ENCODE data around the gene TRNP1.
A peak's percentile ranks its signal among the peaks of the same experiment; 100 is the strongest.
"Not testable (repeated sequence)": the region's sequence is repeated elsewhere in the genome, so short reads cannot be mapped to it uniquely, and the experiment has no call there.

Gene TRNP1, protein sequence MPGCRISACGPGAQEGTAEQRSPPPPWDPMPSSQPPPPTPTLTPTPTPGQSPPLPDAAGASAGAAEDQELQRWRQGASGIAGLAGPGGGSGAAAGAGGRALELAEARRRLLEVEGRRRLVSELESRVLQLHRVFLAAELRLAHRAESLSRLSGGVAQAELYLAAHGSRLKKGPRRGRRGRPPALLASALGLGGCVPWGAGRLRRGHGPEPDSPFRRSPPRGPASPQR

DNA sequence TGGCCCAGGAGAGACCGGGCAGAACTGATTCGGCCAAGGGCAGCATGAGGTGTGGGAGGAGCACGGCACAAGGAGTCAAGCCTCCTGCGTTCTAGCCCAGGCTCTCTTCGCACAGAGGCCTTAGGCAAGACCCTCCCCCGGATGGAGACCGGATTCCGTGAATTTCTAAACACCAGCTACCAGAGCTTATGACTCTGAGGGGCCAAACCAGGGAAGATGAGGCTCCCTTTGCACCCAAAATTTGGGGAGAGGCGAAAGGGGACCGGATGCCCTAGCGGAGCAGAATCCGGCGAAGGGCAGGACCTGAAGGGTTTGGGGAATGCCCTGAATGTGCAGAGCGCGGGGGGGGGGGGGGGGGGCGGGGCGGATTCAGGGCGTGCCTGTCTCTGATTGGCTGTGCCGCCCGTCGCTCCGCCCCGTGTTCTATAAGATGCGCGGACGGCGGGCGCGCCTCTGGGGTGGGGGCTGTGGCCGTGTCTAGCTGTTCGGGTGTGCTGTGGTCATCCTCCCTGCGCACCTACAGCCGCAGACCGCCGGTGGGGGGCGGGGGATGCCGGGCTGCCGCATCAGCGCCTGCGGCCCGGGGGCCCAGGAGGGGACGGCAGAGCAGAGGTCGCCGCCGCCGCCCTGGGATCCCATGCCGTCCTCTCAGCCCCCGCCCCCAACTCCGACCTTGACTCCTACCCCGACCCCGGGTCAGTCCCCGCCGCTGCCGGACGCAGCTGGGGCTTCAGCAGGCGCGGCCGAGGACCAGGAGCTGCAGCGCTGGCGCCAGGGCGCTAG lies at the start of gene TRNP1:
TSS of gene TRNP1 (plus strand) at position 456 of the 783 bp plus-strand sequence. CDS start at position 551, 95 bp downstream.
- DNase-seq (ENCODE audit: low spot score) = peak; percentile 89

DNA sequence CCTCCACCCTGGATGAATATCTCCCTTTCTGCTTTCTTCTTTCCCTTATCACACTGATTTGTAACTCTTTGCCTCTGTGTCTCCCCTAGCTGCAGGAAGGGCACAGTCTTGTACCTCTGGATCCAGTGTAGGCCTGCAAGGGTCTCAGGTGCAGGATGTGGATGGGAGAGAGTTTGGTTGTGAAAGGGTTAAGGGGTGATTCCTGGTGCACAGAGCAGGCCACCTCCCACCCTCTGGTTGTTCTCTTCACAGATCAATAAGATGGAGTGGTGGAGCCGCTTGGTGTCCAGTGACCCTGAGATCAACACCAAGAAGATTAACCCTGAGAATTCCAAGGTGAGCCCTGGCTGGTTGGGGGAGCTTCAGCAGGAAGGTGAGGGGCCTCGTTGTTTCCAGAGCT lies 48.4 kb upstream of the TRNP1 start:
- DNase-seq (ENCODE audit: low spot score) = no peak

DNA sequence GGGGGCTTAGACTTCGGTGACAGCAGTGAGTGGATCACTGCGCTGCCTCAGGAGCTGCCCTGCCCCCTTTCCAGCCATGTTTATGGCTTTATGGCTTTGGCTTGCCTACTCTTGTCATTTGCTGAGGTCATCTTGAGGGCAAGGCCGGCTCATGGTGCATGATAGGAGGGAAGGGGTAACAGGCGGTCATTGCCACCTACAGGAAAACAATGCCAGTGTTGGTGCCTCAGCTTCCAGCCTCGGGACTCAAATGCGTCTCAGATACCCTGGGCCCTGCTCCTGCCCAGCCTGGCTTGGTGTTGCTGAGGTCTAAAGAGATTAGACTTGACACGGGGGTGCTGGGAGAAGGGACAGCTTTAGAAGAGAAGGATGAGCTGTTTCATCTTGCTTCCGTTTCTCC lies 47.8 kb upstream of the TRNP1 start:
- DNase-seq (ENCODE audit: low spot score) = no peak

DNA sequence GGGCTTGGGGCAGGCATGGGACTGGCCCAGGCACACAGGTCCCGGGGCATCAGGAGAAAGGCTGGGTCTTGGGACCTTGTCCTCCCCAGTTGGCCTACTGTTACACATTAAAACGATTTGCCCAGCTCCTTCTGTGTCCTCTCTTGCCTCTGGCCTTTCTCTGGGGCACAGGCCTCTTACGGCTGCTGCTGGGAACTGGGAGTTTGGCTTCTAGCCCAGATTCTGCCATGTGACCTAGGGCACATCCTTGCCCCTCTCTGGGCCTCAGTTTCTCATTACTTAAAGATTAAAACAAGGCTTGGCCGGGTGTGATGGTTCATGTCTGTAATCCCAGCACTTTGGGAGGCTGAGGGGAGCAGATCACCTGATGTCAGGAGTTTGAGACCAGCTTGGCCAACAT lies 47.2 kb upstream of the TRNP1 start:
- DNase-seq (ENCODE audit: low spot score) = no peak

DNA sequence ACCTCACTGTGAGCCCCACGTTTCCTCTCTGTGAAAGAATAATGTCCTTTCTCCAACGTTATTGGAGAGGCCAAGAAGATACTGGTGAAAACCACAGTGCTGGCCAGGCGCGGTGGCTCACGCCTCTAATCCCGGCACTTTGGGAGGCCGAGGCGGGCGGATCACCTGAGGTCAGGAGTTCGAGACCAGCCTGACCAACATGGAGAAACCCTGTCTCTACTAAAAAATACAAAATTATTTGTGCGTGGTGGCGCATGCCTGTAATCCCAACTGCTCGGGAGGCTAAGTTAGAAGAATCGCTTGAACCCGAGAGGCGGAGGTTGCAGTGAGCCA lies 44.8 kb upstream of the TRNP1 start:
- not testable (repeated sequence) for DNase-seq (ENCODE audit: low spot score)

DNA sequence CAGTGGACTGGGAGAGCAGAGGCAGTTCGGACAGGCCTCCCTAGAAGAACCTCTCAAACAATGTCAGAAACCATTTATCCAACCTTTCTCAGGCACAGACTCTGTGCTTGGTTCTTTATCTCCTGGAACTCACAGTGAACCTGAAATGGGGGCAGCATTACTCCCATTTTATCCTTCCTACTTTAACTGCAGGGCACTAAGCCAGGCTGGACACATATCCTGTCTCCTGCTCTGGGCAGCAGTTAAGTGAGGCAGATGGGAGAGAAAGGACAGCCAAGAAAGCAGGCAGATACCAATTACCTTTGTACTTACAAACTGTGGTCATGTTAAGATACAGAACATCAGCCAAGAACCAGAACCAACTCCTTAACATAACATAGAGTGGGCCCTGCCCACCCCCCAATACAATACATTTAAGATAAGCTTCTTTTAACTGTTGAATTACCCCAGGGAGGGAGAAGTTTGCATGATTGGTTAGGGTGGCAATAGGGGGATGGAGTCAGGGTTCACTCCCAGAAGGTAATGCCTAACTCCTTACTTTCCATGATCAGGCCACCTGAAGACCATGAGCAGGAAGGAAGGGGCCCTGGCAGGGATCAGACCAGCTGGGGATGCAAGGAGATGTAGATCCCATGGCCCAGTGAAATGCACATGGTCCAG lies 44.1 kb upstream of the TRNP1 start:
- DNase-seq (ENCODE audit: low spot score) = no peak

DNA sequence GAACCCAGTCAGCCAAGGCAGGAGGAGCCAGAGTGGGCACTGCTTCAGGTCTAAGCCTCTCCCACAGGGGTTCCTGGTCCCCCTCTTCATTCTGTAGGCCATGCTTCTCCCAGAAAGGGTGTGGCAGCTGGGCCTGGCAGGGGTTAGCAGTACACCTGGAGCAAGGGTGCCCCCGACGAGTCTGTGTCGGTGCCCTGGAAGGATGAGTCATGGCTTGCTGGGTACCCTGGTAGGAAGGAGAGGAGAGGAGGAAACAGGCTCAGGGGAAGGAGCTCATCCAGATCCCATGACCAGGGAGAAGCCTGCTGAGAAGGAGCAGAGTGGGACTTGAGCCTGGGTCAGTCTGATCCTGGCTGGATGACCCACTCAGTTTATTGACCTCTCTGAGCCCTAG lies 43.6 kb upstream of the TRNP1 start:
- DNase-seq (ENCODE audit: low spot score) = no peak

DNA sequence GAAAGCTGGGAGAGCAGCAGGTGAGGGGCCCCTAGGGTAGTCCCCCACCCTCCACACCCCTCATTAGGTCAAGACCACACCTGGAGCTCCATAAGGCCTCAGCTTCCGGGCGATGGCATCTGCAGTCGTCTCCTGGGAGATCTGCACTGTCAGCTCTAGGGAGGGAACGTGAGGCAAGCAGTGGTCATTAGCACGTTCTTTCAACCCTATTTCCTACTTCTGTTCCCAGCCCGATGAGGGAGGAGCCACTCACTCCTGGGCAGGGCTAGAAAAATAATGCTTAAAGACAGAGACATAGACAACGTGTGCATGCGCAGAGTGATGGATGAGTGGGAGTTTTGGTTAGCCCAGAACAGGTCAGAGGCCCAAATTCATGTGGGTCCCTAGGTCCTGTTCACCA lies 42.9 kb upstream of the TRNP1 start:
- no peak for DNase-seq (ENCODE audit: low spot score)

DNA sequence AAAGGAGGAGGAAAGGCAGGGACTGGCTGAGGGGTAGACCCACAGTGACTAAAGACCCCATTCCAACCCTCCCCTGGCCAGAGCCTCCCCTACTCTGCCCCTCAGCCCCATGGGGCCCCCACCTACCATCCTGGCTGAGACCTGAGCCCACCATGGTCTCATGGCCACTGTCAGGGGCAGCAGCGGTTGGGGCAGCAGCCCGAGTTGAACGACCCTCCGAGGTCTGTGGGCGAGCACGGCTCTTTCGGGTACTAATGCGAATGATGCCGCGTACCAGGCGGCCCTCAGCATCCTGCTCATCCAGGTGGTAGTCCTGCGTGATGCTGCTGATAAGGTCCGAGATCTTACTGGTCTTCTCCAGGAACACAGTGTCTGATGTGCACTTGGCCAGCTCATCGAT lies 42.3 kb upstream of the TRNP1 start:
- no peak for DNase-seq (ENCODE audit: low spot score)

DNA sequence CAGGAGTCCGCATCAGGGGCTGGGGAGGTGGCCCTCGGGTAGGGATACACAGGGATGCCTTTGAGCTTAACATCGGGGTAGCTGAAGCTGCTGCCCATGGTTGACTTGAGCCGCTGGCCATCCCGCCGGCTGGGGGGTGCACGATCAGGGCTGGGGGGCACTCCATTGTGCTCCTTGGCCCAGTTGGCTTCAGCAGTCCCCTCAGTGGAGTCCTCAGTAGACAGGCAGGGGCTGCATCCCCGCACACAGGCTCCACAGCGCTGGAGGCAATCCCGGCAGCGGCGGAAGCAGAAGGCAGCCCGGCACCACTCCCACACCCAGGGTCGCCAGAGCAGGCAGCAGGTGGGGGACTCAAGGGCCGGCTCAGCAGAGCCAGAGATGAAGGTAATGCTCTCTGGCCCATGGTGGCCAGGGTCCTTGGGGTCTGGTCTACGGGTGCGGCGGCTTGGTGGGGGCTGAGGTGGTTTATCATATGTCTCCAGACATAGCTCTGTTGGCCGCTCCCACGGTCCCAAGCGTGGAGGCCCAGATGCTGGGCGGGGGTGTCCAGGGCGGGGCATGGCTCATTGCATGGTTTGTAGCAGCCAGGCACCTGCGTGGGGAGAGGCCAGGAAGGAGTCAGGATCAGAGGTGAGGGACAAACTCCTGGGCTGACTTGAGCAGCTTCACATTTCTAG lies 41.5 kb upstream of the TRNP1 start:
- no peak for DNase-seq (ENCODE audit: low spot score)

DNA sequence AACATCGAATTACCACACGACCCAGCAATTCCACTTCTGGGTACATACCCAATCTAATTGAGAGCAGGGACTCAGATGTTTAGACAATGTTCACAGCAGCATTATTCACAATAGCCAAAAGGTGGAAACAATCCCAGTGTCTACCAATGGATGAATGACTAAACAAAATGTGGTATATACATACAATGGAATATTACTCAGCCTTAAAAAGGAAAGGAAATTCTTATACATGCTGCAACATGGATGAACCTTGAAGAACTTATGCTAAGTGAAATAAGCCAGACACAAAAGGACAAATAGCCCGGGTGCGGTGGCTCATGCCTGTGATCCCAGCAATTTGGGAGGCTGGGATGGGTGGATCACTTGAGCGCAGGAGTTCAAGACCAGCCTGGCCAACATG lies 40.1 kb upstream of the TRNP1 start:
- DNase-seq (ENCODE audit: low spot score) = no peak

DNA sequence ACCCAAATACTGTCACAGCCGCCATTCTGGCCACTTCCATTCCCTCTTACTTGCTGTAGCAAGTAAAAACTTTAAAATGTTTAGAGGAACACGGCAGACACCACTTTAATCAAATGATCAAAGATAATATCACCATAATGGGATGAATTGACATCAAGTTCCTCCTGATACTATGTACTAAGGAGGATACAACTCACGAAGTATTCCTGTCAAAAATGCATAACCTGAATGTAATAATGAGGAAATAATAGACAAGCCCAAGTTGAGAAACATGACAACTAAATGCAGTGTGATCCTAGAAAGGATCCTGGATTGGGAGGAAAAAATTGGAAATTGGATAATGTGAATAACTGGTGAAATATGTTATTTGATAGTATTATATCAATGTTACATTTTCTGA lies 37.2 kb upstream of the TRNP1 start:
- DNase-seq (ENCODE audit: low spot score) = no peak

DNA sequence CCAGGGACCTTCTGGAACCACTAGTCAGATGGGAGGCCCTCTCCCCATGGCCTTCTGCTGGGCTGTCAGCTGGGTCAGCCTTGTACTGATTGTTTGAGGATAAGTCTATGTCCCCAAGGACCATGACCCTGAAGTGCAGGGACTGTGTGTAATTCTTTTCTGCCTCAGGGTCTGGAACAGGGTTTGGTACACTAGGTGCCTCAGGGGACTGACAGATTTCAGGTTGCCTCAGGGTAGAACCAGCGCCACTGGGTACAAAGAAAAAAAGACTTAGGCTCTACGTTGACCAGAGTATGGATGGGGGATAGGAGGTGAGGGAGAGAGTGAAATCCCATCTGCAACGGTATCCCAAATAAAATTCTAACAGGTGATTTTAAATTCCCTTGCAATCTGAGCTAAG lies 36.2 kb upstream of the TRNP1 start:
- no peak for DNase-seq (ENCODE audit: low spot score)

DNA sequence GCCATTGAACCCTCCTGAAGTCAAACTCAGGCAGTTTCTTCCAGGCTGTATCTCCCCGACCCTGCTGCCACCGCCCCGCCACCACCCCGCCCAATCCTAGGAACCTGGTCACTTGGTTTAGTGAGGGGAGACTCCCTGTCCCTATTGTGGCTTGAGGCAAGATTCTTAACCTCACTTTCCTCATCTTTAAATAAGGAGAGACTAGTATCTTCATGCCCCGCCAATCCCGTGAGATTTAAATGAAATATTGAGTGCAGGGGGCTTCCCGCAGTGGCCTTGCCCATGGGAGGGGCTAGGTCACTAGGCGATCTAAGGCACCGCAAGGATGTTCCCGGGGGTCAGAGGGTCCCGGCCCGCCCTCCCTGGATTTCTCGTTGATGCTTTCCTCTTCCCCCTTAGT lies 34.2 kb upstream of the TRNP1 start:
- no peak for DNase-seq (ENCODE audit: low spot score)

DNA sequence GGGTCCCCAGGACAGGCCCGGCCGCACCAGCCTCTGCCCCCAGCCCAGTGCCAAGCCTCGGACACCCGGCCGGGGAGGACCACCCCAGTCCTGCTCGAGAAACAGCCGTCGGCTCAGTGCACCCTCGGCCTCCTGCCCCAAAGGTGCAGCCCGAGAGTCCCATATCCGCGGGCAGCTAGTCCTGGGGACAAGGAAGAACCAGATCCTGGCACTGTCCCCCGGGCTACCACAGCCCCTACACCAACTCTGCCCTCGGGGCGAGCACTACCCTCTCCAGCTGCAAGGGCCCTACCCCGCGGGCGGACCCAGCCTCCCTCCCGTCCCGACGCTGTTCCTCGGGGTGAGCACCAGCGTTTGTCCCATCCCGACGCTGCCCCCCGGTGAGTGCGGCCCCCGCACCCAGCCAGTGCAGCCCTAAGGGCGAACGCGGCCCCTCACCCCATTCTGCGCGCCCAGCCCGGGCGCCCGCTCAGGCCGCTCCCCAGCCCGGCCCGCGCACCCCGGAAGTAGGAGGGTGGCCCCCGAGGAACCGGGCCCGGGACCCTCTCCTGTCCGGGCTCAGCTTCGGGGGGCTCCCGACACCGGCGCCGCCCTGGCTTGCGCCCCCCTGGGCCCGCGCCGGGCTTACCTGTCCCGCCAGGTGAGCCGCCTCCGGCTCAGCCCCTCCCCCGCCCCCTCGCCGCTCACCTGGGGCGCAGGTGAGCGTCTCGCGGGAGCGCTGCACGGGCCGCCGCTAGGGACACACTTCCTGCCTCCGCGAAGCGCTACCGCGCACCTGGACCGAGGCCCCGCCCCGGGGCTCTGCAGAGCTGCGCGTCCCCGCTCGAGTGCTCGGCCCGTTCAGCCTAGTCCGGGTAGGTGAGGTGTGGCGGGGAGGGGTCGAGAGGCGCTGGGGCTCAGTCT lies 33.5 kb upstream of the TRNP1 start, which contains the start of gene KDF1:
TSS of gene KDF1 (minus strand) at position 747 of the 903 bp plus-strand sequence. CDS start 8,088 bp downstream, outside the sequence.
- no peak for DNase-seq (ENCODE audit: low spot score)

DNA sequence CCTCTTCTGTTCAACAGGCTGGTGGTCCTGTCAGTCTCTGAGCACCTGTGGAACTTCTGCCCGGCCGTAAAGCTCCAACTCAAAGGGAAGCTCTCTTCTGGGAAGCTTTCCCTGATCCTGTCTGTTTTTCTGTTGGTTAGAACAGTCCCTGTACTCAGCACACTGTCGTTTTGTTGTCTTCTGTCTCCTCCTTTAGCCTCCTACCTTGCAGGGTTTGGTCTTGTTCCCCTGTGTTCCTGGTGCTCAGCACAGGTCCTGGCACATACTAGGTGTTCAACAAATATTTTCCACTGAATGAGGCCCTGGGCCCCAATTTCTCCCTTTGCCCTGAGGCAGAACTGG lies 32.9 kb upstream of the TRNP1 start:
- no peak for DNase-seq (ENCODE audit: low spot score)

DNA sequence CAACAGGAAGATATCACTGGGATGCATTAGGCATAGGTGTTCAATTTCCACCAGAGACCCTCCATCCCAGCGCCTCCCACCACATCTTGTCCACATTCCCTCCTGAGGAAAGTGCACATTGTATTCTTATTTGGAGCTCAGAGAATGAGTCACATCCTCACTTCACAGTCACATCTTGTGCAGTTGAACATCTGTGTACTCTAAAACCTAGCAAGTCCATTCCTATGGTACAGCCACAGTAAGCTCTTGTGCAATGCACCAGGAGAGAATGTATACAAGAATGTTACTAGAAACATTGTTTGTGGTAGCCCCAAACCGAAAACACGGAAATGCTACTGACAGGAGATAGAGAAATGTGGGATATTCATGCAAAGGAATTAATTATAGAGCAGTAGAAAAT lies 31.7 kb upstream of the TRNP1 start:
- DNase-seq (ENCODE audit: low spot score) = no peak

DNA sequence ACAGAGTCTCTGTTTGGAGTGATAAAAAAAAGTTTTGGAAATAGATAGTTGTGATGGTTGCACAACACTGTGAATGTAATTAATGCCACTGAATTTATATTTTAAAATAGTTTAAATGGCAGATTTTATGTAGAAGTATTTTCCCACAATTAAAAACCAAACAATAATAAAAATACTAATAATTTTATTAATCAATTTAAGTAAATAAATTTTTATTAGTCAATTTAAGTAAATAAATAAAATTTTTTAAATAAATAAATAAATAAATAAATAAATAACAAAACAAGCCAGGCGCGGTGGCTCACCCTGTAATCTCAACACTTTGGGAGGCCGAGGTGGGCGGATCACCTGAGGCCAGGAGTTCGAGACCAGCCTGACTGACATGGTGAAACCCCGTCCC lies 28.3 kb upstream of the TRNP1 start:
- no peak for DNase-seq (ENCODE audit: low spot score)

DNA sequence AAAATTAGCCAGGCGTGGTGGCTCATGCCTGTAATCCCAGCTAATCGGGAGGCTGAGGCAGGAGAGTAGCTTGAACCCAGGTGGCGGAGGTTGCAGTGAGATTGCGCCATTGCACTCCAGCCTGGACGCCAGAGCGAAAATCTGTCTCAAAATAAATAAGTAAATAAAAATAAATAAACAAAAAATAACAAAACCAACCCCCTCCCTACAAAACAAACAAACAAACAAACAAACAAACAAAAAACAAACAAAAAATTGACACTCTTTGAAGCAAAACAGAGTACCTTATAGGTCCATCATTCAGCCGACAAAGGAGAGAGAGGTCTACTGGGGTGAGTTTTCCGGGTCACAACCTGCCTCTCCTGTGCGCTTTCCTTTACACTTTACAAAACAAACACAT lies 27.9 kb upstream of the TRNP1 start:
- DNase-seq (ENCODE audit: low spot score) = no peak

DNA sequence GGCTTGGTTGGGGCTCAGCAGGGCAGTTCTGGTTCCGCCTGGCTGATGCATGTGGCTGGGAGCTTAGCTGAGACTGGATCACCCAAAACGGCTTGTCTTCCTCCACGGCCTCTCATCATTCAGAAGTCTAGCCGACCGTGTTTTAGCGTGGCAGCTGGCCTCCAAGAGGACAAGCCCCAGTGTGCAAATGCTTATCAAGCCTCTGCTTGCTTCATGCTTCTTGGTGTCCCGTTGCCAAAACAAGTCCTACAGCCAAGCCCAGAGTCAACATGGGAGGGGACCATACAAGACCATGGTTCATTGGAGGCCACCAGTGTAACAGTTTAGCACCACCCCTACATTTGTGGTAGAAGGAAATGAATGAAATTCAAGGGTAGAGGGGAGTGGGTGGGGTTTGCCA lies 22.7 kb upstream of the TRNP1 start:
- DNase-seq (ENCODE audit: low spot score) = no peak

DNA sequence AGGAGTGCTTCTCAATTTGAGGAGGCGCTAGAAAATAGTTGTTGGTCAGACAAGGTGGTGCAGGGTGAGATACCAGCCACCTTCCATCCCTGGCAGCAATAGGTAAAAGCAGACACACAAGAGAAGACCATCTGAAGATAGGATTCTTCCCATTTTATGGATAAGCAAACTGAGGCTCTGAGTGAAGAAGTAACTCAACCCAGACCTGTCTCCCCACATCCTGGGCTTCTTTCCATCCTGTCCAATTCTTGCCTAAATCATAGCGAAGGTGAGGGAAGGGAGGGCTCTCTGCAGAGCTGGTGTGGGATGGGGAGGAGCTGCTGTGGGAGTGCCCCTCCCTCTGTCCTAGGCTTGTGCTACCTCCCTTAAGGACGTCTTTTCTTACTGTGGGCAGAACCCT lies 21.9 kb upstream of the TRNP1 start:
- no peak for DNase-seq (ENCODE audit: low spot score)

DNA sequence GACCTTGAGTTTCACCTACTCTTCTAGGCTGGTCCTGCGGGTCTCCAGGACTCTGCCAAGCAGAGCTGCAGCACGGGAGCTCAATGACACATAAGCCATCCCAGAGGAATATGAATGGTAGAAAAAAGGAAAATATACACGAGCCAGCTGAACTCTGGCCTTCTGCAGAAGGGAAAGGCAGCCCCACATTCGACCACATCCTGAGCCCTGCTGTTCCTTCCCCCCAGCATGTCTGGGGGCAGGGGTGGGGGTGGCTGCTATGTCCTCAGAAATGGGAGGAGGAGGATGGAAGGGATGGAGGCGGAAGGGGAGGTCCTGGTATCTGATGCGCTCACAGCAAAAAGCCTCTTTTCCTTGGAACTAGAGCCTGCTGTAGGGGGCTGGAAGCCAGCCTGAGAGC lies 21.1 kb upstream of the TRNP1 start:
- no peak for DNase-seq (ENCODE audit: low spot score)

All from left forelimb (tissue), 1 donor.